MCF 10A (cell line): Measurements from ENCODE around the gene XAF1. TPM values are rescaled to one million over a fixed set of nuclear protein-coding genes. Genes with fewer than 3 reads are reported as not detected.

Source experiments
- BruUV-seq: library from RNA; stranded (reverse); fragments of 400-500 nt; replicated peaks from 2 replicates; lab custom pipeline; 2021; lab: Mats Ljungman, UMichigan
- CTCF ChIA-PET: fragments of 300-600 bp; sonication (Branson Sonifier 250); formaldehyde crosslinking; extraction: SDS; loops from one replicate; lab custom pipeline; 2021; ENCODE audit warnings: antibody characterized with exemption, inconsistent platforms; lab: Yijun Ruan, JAX
- POLR2A ChIA-PET: fragments of 300-600, 350-650 bp; sonication (Branson Sonifier 250); formaldehyde crosslinking; extraction: SDS; loops from one replicate; lab custom pipeline; 2020; ENCODE audit warnings: antibody characterized with exemption, inconsistent platforms; lab: Yijun Ruan, JAX
- DNase-seq: peaks from one replicate; pipeline ENCODE4 v3.0.0-alpha.2; 2018; ENCODE audit not compliant: unreplicated experiment
- H3K27ac Mint-ChIP-seq: one replicate; pipeline ENCODE4 v1.8.0; 2022; ENCODE audit warnings: mild to moderate bottlenecking, low read depth, mixed read lengths; ENCODE audit not compliant: unreplicated experiment
- H3K27me3 Mint-ChIP-seq: one replicate; pipeline ENCODE4 v1.8.0; 2022; ENCODE audit warnings: mixed read lengths; ENCODE audit not compliant: insufficient read depth, unreplicated experiment
- H3K36me3 Mint-ChIP-seq: one replicate; pipeline ENCODE4 v1.8.0; 2022; ENCODE audit warnings: mild to moderate bottlenecking, moderate library complexity, mixed read lengths; ENCODE audit not compliant: insufficient read depth, unreplicated experiment
- H3K4me1 Mint-ChIP-seq: one replicate; pipeline ENCODE4 v1.8.0; 2022; ENCODE audit warnings: mixed read lengths; ENCODE audit not compliant: insufficient read depth, unreplicated experiment
- H3K4me3 Mint-ChIP-seq: one replicate; pipeline ENCODE4 v1.8.0; 2022; ENCODE audit warnings: mild to moderate bottlenecking, moderate library complexity, mixed read lengths; ENCODE audit not compliant: unreplicated experiment
- H3K9me3 Mint-ChIP-seq: one replicate; pipeline ENCODE4 v1.8.0; 2022; ENCODE audit warnings: mixed read lengths; ENCODE audit not compliant: unreplicated experiment
- CTCF ChIP-seq: fragments of 200-600 bp; IDR thresholded peaks from one replicate; pipeline ENCODE4 v1.8.0; 2022; ENCODE audit warnings: antibody characterized with exemption, mild to moderate bottlenecking; ENCODE audit not compliant: unreplicated experiment
- intact Hi-C: fragments of 100-400 bp; cut with micrococcal nuclease; formaldehyde crosslinking; loops from 2 replicates; pipeline ENCODE4 v1.14.1; 2022
- total RNA-seq: library from RNA; stranded (reverse); gene quantifications from 2 replicates; pipeline ENCODE4 v1.2.3, GENCODE V29; 2022

XAF1 gene
- total RNA-seq, 1 experiment from 2014 or later, result not detected

GRCh38 chr17:6753546-6753945, 2.3 kb upstream of the XAF1 start:
- no TSS peak for BruUV-seq
- Mint-ChIP-seq H3K9me3 (no peaks in the 10 kb centered on the region), H3K4me3 (no peak overlapping the region), H3K36me3 (no peaks in the 10 kb centered on the region), H3K4me1 (peaks cover 15% of the 10 kb centered on the region), H3K27me3 (no peaks in the 10 kb centered on the region), H3K27ac (peak overlapping the region; percentile 89)
- no peak for TF ChIP-seq CTCF
- intact Hi-C loops, result no loop called here
- CTCF ChIA-PET, result interaction anchor here (0.7 kb wide), 1 partner anchor 31 kb away, joined by 3 read pairs; no protein-coding TSS in a partner anchor
- POLR2A ChIA-PET, result interaction anchor here (0.5 to 0.6 kb wide), 2 partner anchors 54 to 168 kb away, joined by 3 to 4 read pairs; no protein-coding TSS in a partner anchor
- DNase-seq, result no peak

GRCh38 chr17:6755281-6755680, 565 bp upstream of the XAF1 start:
- H3K4me3 Mint-ChIP-seq, result no peak overlapping the region
- intact Hi-C loops, result no loop called here
- BruUV-seq, result no TSS peak
- ChIA-PET POLR2A (no interaction called here), CTCF (interaction anchor here (0.6 kb wide), 1 partner anchor 1498 kb away, joined by 3 read pairs; no protein-coding TSS in a partner anchor)
- no peaks in the 10 kb centered on the region for H3K9me3 Mint-ChIP-seq
- H3K27ac Mint-ChIP-seq, result no peak overlapping the region
- TF ChIP-seq CTCF, result no peak
- DNase-seq, result no peak
- H3K36me3 Mint-ChIP-seq, result no peaks in the 10 kb centered on the region
- H3K4me1 Mint-ChIP-seq, result peaks cover 15% of the 10 kb centered on the region
- H3K27me3 Mint-ChIP-seq, result no peaks in the 10 kb centered on the region

GRCh38 chr17:6756425-6757031, 682 bp downstream of the XAF1 start:
- Mint-ChIP-seq H3K4me3 (no peak overlapping the region), H3K4me1 (peaks cover 15% of the 10 kb centered on the region), H3K9me3 (no peaks in the 10 kb centered on the region), H3K36me3 (no peaks in the 10 kb centered on the region), H3K27ac (no peak overlapping the region), H3K27me3 (no peaks in the 10 kb centered on the region)
- intact Hi-C loops, result no loop called here
- CTCF ChIA-PET, result interaction anchor here (0.5 kb wide), 1 partner anchor 68 kb away, joined by 3 read pairs; no protein-coding TSS in a partner anchor
- TF ChIP-seq CTCF, result no peak
- no TSS peak for BruUV-seq
- POLR2A ChIA-PET, result no interaction called here
- DNase-seq, result no peak

GRCh38 chr17:6757747-6758146, 1.9 kb downstream of the XAF1 start:
- ChIA-PET POLR2A (no interaction called here), CTCF (no interaction called here)
- Mint-ChIP-seq H3K4me3 (no peak overlapping the region), H3K4me1 (peaks cover 5% of the 10 kb centered on the region), H3K27me3 (no peaks in the 10 kb centered on the region), H3K9me3 (no peaks in the 10 kb centered on the region), H3K36me3 (no peaks in the 10 kb centered on the region), H3K27ac (no peak overlapping the region)
- BruUV-seq, result no TSS peak
- no peak for TF ChIP-seq CTCF
- intact Hi-C loops, result no loop called here
- DNase-seq, result no peak
